T1000 (cell line): ENCODE data around the gene MRPS12.

Experiments
- DNase-seq: peaks from one replicate; lab custom pipeline; 2025; ENCODE audit warnings: mixed read lengths; lab: John Stamatoyannopoulos, UW

MRPS12 gene

GRCh38 chr19:38911388-38912001 lies 19.2 kb upstream of the MRPS12 start:
- no peak for DNase-seq

GRCh38 chr19:38912600-38913514 lies 17.9 kb upstream of the MRPS12 start:
- DNase-seq, result no peak

GRCh38 chr19:38913958-38914357 lies 16.8 kb upstream of the MRPS12 start:
- DNase-seq, result no peak

GRCh38 chr19:38915329-38916321 lies 15.1 kb upstream of the MRPS12 start:
- no peak for DNase-seq

GRCh38 chr19:38917516-38917915 lies 13.2 kb upstream of the MRPS12 start:
- DNase-seq, result no peak

- DNase-seq, result no peak
These were observed 12.7 kb upstream of the MRPS12 start for GRCh38 chr19:38917921-38918491.

GRCh38 chr19:38918526-38918925 lies 12.2 kb upstream of the MRPS12 start:
- no peak for DNase-seq

- DNase-seq, result no peak
These were observed 10.7 kb upstream of the MRPS12 start for GRCh38 chr19:38919837-38920601.

- no peak for DNase-seq
These were observed 9.9 kb upstream of the MRPS12 start for GRCh38 chr19:38920602-38921419.

GRCh38 chr19:38921420-38922274 lies 9.1 kb upstream of the MRPS12 start:
- no peak for DNase-seq

- DNase-seq, result no peak
These were observed 8.3 kb upstream of the MRPS12 start for GRCh38 chr19:38922482-38922881.

- no peak for DNase-seq
These were observed 6.4 kb upstream of the MRPS12 start for GRCh38 chr19:38924388-38924787.

- DNase-seq, result no peak
These were observed 2.2 kb upstream of the MRPS12 start for GRCh38 chr19:38928391-38929001.

- DNase-seq, result peak; percentile 97
These were observed 592 bp upstream of the MRPS12 start, which contains the start of gene SARS2 for GRCh38 chr19:38929929-38930775. SARS2 (minus strand) TSS chr19:38930763; CDS start chr19:38930736, 27 bp downstream.

- DNase-seq, result no peak
These were observed 713 bp downstream of the MRPS12 start for GRCh38 chr19:38931521-38931793.

- DNase-seq, result peak; percentile 14
These were observed 1.9 kb downstream of the MRPS12 start for GRCh38 chr19:38932425-38933179.

GRCh38 chr19:38933544-38933943 lies 2.8 kb downstream of the MRPS12 start:
- no peak for DNase-seq
